ENCODE data around the gene CDC42BPB. TPM values are rescaled to one million over a fixed set of nuclear protein-coding genes. Genes with fewer than 3 reads are reported as not detected.

Gene CDC42BPB
- total RNA-seq, 1 donor from 2014 or later, result 165 TPM

DNA sequence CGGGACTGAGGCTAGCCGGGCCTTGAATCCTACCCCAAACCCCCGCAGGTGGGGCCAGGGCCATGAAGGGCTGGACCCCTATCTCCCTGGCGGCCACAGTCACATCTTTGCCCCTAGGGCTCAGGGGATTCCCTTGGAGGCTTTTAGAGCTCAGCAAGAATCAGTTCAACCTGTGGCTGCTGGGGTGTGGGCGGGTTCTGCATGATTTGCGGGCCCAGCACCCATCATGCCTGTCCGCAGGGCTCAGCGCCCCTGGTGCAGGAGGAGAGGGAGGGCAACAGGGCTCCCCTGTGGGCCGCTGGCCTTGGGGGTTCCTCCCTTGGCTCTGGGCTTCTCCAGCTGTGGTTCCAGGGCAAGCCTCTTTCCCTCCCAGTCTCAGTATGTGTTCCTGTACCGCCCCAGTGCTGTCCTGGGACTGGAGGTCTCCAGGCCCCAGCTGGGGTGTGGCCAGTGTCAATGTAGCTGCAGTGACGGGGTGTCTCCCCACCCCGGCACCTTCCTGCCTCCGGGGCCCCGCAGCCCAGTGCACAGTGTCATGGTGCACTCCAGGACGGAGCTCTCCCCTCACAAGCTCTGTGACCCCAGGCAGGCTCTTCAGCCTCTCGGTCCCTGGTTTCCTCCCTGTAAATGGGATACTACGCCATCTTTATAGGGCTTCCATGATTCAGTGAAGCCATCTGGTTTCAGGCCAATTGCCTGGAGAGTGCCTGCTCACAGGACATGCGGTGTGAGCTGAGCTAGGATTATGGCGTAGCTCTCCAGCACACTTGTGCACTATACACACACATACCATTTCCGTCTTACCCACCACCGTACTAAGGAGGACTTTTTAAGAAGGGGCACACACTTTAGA, 16.8 kb upstream of the CDC42BPB start:
- no peak for DNase-seq (ENCODE audit: low spot score)

DNA sequence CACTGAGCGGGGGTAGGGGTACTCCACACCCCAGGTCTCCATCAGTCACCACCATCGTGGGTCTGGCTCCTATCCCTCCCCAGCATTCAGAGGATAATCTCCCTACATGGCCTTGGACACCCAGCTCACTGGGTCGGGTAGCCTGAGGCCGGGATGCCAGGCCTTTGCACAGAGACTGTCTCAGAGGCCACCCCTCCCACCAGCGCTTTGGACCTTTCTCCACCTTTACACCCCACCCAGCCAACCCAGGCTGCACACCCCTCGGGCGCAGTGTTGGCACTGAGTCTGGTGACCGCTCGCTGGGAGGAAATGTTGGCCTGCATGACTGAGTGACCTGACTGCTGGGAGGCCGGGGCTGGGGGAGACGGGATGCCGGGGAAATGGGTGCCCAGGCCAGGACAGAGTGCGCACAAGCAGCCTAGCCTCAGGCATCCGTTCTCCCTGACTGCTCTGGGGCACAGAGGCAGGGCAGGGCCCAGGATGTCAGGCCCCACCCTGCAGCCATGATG, 16.1 kb upstream of the CDC42BPB start:
- DNase-seq (ENCODE audit: low spot score), result peak; percentile 70

- DNase-seq (ENCODE audit: low spot score), result peak; percentile 89
Observed at GRCh38 chr14:103072595-103073366, 15.4 kb upstream of the CDC42BPB start.

GRCh38 chr14:103071544-103072251, 14.3 kb upstream of the CDC42BPB start:
- no peak for DNase-seq (ENCODE audit: low spot score)

- DNase-seq (ENCODE audit: low spot score), result no peak
Observed at GRCh38 chr14:103070971-103071542, 13.7 kb upstream of the CDC42BPB start.

DNA sequence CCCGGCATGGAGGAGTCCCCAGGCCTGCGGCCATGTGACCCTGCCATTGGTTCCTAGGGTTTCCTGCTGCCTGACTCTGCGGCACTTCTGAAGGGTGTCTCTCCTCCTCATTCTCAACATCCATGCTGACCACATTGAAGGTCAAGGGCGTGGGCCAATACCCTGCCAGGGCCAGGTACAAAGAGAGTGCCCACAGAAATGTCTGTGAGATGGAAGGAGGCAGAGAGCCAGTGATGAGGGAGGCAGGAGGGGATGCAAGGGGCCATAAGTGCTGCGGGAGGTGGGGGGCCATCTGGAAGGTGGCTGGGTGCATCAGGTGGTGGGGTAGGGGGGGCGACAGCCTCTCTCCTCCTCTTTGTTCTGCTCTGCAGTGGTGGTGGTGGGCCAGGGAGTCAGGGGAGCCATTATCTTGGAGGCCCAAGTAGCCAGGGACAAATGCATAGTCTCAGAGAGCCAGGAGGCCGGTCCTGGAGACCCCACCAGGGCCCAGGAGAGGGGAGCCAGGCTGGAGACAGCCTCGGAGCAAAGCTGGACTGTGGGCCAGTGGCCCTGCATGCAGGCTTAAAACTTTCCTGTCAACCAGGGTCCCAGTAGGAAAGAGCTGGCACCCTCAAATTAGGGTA, 13.0 kb upstream of the CDC42BPB start:
- no peak for DNase-seq (ENCODE audit: low spot score)

DNA sequence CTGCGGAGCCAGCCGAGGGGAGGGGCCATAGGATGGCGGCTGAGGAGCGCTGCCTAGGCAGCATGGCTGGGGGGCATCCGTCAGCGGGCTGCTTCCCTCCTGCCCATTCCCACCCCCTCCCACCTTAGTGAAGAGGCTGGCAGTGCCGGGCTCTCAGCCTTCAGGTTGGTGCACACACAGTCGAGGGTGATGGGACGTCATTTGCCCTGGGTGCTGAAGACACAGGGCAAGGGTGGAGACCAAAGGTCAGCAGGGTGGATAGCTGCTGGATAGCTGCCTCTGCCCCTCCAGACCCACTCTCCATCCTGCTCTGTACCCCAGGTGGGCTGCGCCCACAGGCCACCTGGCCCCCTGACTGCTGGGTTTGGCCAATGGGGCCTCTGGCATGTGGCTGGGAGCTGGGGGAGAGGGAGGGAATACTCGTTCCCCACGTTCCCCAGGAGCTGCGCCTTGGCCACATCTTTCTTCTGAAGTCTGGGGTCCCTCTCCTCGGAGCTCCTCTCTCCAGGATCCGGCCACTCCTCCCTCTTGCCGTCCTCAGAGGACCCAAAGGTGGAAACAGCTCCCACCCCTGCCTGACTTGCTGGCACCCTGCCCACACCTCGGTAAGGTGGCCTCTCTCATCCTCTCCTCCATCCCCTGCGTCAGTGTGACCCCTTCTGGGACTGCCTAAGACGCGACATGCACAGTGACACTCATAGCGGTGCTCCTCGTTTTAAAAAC, 11.2 kb upstream of the CDC42BPB start:
- no peak for DNase-seq (ENCODE audit: low spot score)

DNA sequence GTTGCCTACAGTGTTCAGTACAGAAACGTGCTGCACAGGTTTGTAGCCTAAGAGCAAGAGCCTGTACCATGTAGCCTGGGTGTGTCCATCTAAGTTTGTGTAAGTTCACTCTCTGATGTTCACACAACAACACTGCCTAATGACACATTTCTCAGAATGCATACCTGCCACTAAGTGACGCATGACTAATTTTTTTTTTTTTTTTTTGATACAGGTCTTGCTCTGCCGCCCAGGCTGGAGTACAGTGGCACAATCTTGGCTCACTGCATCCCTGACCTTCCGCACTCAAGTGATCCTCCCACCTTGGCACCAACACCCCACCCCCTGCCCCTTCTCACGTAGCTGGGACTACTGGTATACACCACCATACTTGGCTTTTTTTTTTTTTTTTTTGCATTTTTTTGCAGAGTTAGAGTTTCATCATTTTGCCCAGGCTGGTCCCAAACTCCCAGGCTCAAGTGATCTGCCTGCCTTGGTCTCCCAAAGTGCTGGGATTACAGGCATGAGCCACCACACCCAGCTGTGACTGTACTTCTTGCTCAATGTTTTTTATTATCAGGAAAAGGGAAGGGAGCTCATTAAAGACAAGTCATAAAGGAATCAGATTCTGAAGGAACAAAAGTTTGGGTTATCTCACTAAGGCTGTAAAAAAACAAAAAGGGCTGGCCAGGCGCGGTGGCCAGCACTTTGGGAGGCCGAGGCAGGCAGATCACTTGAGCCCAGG, 10.0 kb upstream of the CDC42BPB start:
- no peak for DNase-seq (ENCODE audit: low spot score)

- DNase-seq (ENCODE audit: low spot score), result no peak
Observed at GRCh38 chr14:103066399-103066798, 9.1 kb upstream of the CDC42BPB start.

DNA sequence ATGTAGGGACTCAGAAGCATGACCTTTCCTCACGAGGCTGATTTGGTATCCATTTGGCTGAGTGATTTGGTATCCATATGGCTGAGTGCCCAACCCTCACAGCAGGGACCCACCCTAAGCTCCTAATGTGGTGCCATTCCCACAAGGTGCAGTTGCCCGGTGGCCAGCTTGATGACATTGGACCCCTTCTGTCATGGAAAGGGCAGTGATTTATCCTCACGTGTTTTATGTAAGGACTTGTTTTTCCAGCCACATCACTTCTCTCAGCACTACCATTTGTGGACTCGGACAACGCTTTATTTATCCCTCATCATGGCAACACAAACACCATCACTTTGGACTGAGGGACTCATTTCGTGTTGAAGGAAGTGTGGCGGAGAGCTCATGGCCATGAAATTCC, 8.5 kb upstream of the CDC42BPB start:
- no peak for DNase-seq (ENCODE audit: low spot score)

- DNase-seq (ENCODE audit: low spot score), result no peak
Observed at GRCh38 chr14:103064978-103065377, 7.6 kb upstream of the CDC42BPB start.

DNA sequence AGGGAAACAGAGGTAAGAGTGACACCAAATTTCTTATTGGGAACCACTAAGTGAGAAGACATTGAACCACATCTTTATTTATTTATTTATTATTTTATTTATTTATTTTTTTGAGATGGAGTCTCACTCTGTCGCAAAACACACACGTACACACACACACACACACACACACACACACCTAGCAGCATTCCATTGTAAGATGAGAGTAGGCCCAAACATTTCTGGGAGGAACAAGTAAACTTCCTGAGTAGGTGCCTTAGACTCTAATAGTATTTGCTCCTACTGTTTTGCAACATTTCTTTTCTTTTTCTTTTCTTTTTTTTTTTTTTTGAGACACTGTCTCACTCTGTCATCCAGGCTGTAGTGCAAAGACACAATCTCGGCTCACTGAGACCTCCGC, 7.1 kb upstream of the CDC42BPB start:
- no peak for DNase-seq (ENCODE audit: low spot score)

DNA sequence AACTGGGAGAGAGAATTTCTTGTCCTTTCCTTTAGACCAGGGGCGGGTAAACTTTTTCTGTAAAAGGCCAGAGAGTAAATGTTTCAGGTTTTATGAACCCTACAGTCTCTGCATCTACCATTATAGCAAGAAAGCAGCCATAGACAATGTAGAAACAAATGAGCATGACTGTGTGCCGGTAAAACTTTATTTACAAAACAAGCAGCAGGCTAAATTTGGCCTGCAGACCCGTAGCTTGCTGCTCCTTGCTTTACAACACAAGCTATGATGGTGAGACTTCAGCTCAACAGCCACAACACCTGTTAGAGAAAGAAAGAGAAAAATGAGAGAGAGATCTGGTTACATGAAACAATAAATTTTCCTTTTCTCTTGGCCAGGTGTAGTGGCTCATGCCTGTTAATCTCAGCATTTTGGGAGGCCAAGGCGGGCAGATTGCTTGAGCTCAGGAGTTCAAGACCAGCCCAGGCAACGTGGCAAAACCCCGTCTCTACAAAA, 4.2 kb upstream of the CDC42BPB start:
- no peak for DNase-seq (ENCODE audit: low spot score)

DNA sequence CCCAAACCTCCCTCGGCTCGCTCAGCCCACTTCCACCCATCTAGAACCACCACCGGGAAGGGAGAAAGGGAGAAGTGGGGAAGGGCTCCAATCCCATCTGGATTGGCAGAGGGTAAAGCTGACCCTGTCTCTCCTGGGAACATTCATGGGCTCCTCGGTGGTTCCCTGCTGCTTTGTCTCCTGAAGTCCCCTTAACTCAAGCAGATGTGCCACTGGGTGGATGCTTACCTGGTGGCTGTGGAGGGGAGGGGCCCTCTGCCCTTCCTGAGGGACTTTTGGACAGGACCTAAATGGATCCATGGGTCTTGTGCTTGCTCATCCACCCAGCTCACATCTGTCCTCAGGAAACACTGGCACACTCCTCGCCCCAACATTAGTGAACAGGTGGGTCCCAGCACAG, 2.2 kb upstream of the CDC42BPB start:
- no peak for DNase-seq (ENCODE audit: low spot score)

GRCh38 chr14:103058164-103059055, 1.1 kb upstream of the CDC42BPB start:
- DNase-seq (ENCODE audit: low spot score), result no peak

DNA sequence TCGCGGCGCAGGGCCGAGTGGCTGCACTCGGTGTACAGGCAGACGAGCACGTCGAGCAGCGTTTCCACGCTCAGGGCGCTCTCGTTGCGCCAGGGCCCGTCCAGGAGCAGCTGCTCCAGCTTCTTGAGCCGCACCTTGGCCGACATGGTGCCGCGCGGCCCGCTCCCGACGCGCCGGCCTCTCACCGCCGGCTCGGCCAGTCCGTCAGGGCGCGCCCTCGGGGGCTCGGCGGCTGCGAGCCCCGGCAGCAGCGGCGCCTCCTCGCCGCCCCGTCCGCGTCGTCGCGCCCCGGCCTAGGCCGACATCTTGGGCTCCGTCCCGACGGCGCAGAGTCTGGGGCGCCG, 349 bp downstream of the CDC42BPB start:
- no peak for DNase-seq (ENCODE audit: low spot score)

DNA sequence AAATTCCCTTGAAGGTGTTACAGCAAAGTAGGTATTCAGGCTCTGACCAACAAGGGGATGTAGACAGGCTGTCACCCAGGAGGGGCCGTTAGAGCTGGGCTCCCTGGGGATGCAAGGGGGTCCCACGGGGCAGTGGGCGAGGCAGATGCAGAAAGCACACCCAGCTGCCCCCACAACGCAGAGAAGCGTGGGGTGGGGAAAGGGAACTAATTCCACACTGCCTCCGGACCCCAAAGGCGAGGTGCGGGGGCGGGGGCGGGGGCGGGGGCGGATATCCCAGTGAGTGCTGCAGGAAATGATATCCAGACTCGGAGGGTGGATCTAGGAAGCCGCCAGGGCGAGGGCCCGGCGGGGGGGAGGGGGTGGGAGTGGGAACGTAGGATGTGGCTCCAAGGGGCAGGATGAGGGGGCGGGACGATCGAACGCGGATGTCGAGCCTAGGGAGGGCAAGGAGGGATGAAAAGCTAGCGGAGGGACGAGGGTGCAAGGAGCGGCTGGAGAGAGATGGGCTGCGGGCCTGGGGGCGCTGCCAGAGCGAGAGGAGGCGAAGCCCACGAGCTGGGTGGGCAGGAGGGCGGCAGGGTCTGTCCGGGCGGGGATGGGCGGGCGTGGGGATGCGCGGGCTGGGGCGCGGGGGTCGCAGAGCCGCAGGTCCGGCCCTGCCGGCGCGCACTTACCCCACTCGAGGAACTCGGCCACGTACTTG, 874 bp downstream of the CDC42BPB start:
- no peak for DNase-seq (ENCODE audit: low spot score)

- no peak for DNase-seq (ENCODE audit: low spot score)
Observed at GRCh38 chr14:103055695-103056094, 1.7 kb downstream of the CDC42BPB start.
